CD4-positive, CD25-positive, alpha-beta regulatory T cell (primary cell): ENCODE measurements around the gene PTGDR. TPM values are rescaled to one million over a fixed set of nuclear protein-coding genes. Genes with fewer than 3 reads are reported as not detected.

Experiments
- ATAC-seq, 2 donors: fragments of 150-1000 bp; cut with Tn5 transposase; one replicate each; pipeline ENCODE4 v1.10.0; 2021; ENCODE audit warnings: low read depth in 2 of 2, moderate number of reproducible peaks in 2 of 2, moderate library complexity in 1 of 2
- DNase-seq, 3 donors: peaks; one replicate each; pipeline versions ENCODE4 v3.0.0 to v3.0.0-alpha.2; 2012 to 2022; ENCODE audit warnings: mixed read lengths in 1 of 3
- H3K27ac ChIP-seq: one replicate; pipeline ENCODE4 v1.7.0; 2013; ENCODE audit warnings: mild to moderate bottlenecking, low read length; ENCODE audit not compliant: insufficient read depth, poor library complexity, severe bottlenecking
- H3K27me3 ChIP-seq: one replicate; pipeline ENCODE4 v1.7.0; 2013; ENCODE audit warnings: low read length; ENCODE audit not compliant: control insufficient read depth, insufficient read depth
- H3K36me3 ChIP-seq: one replicate; pipeline ENCODE4 v1.7.0; 2013; ENCODE audit warnings: mild to moderate bottlenecking, low read length, moderate library complexity; ENCODE audit not compliant: control insufficient read depth, insufficient read depth
- H3K4me1 ChIP-seq: 2 replicates; pipeline ENCODE4 v1.7.0; 2013; ENCODE audit warnings: mild to moderate bottlenecking, low read length; ENCODE audit not compliant: insufficient read depth, control insufficient read depth, poor library complexity, severe bottlenecking
- H3K4me3 ChIP-seq: one replicate; pipeline ENCODE4 v1.7.0; 2013; ENCODE audit warnings: low read depth, mild to moderate bottlenecking, low read length, moderate library complexity
- H3K9me3 ChIP-seq, 2 experiments: 1 replicate in 1 of 2; 2 replicates in 1 of 2; pipeline ENCODE4 v1.7.0; 2013; ENCODE audit warnings: low read length in 2 of 2, mild to moderate bottlenecking in 1 of 2, moderate library complexity in 1 of 2; ENCODE audit not compliant: control insufficient read depth in 2 of 2
- H3K27ac Mint-ChIP-seq, 3 donors: one replicate each; pipeline ENCODE4 v1.8.0; 2020 to 2022; ENCODE audit warnings: mild to moderate bottlenecking in 3 of 3, mixed read lengths in 3 of 3, moderate library complexity in 2 of 3
- H3K27me3 Mint-ChIP-seq: one replicate; pipeline ENCODE4 v1.8.0; 2022; ENCODE audit warnings: mild to moderate bottlenecking, mixed read lengths
- H3K36me3 Mint-ChIP-seq: one replicate; pipeline ENCODE4 v1.8.0; 2020; ENCODE audit warnings: mixed read lengths
- H3K4me1 Mint-ChIP-seq, 4 donors: one replicate each; pipeline ENCODE4 v1.8.0; 2020 to 2022; ENCODE audit warnings: mixed read lengths in 4 of 4, mild to moderate bottlenecking in 1 of 4
- H3K4me3 Mint-ChIP-seq, 4 donors: one replicate each; pipeline ENCODE4 v1.8.0; 2020 to 2022; ENCODE audit warnings: mild to moderate bottlenecking in 4 of 4, mixed read lengths in 4 of 4, moderate library complexity in 3 of 4
- H3K9me3 Mint-ChIP-seq, 7 donors: one replicate each; pipeline ENCODE4 v1.8.0; 2020 to 2022; ENCODE audit warnings: mixed read lengths in 7 of 7, mild to moderate bottlenecking in 3 of 7, moderate library complexity in 2 of 7
- polyA plus RNA-seq, 4 donors: library from polyadenylated mRNA; unstranded; fragments of 300-500 nt; fragmentation: Illumina TruSeq; gene quantifications; one replicate each; pipeline ENCODE4 v1.2.3, GENCODE V29; 2021
- total RNA-seq: library from RNA; stranded (reverse); gene quantifications from one replicate; pipeline ENCODE4 v1.2.3, GENCODE V29; 2022

Gene PTGDR
- total and polyA plus RNA-seq, 5 donors from 2014 or later, result 0.07 to 0.22 (median 0.12) TPM; not detected in 2

- Histone ChIP-seq H3K27me3 (peaks cover 31% of the 10 kb centered on the region), H3K27ac (no peak overlapping the region), H3K36me3 (no peaks in the 10 kb centered on the region), H3K4me3 (no peak overlapping the region), H3K9me3 (no peaks in the 10 kb centered on the region), H3K4me1 (peaks cover 13% of the 10 kb centered on the region)
- H3K27me3 Mint-ChIP-seq, result peaks cover 73% of the 10 kb centered on the region
- DNase-seq (peak in 1 of 3 donors; percentile 52), ATAC-seq (no peak)
- H3K27ac Mint-ChIP-seq, result peak overlapping the region in 1 of 3 donors; percentile 39
- H3K4me1 Mint-ChIP-seq, result peaks cover 0 to 15% (median 10%) of the 10 kb centered on the region in 4 donors
- peaks cover 0 to 5% (median 0%) of the 10 kb centered on the region in 7 donors for H3K9me3 Mint-ChIP-seq
- no peaks in the 10 kb centered on the region for H3K36me3 Mint-ChIP-seq
- H3K4me3 Mint-ChIP-seq, result peak overlapping the region in 1 of 4 donors; percentile 47
Measured at GRCh38 chr14:52272375-52272774, 4.9 kb downstream of the PTGDR start.

GRCh38 chr14:52275372-52275771 lies 7.9 kb downstream of the PTGDR start:
- ATAC-seq (no peak), DNase-seq (no peak)
- Histone ChIP-seq H3K36me3 (no peaks in the 10 kb centered on the region), H3K4me1 (no peaks in the 10 kb centered on the region), H3K4me3 (no peak overlapping the region), H3K9me3 (no peaks in the 10 kb centered on the region), H3K27me3 (peaks cover 17% of the 10 kb centered on the region), H3K27ac (no peak overlapping the region)
- Mint-ChIP-seq H3K27ac (no peak overlapping the region), H3K36me3 (no peaks in the 10 kb centered on the region), H3K9me3 (peaks cover 0 to 5% (median 0%) of the 10 kb centered on the region in 7 donors), H3K4me3 (no peak overlapping the region), H3K4me1 (peaks cover 0 to 5% (median 0%) of the 10 kb centered on the region in 4 donors), H3K27me3 (peaks cover 44% of the 10 kb centered on the region)

- Histone ChIP-seq H3K4me1 (no peaks in the 10 kb centered on the region), H3K9me3 (no peaks in the 10 kb centered on the region), H3K36me3 (no peaks in the 10 kb centered on the region), H3K27ac (no peak overlapping the region), H3K27me3 (peaks cover 13% of the 10 kb centered on the region), H3K4me3 (no peak overlapping the region)
- H3K27me3 Mint-ChIP-seq, result peaks cover 34% of the 10 kb centered on the region
- H3K9me3 Mint-ChIP-seq, result peaks cover 0 to 2% (median 0%) of the 10 kb centered on the region in 7 donors
- H3K4me1 Mint-ChIP-seq, result peaks cover 0 to 6% (median 0%) of the 10 kb centered on the region in 4 donors
- H3K4me3 Mint-ChIP-seq, result no peak overlapping the region
- ATAC-seq (no peak), DNase-seq (no peak)
- no peak overlapping the region for H3K27ac Mint-ChIP-seq
- no peaks in the 10 kb centered on the region for H3K36me3 Mint-ChIP-seq
Measured at GRCh38 chr14:52277552-52277951, 10.1 kb downstream of the PTGDR start.

GRCh38 chr14:52279408-52279807 lies 11.9 kb downstream of the PTGDR start:
- no peak for ATAC-seq
- Histone ChIP-seq H3K36me3 (no peaks in the 10 kb centered on the region), H3K27me3 (peaks cover 13% of the 10 kb centered on the region), H3K4me1 (no peaks in the 10 kb centered on the region), H3K27ac (no peak overlapping the region), H3K9me3 (no peaks in the 10 kb centered on the region), H3K4me3 (no peak overlapping the region)
- no peak overlapping the region for H3K4me3 Mint-ChIP-seq
- DNase-seq, result no peak
- no peaks in the 10 kb centered on the region for H3K36me3 Mint-ChIP-seq
- peaks cover 0 to 4% (median 0%) of the 10 kb centered on the region in 7 donors for H3K9me3 Mint-ChIP-seq
- H3K27me3 Mint-ChIP-seq, result peaks cover 28% of the 10 kb centered on the region
- no peak overlapping the region for H3K27ac Mint-ChIP-seq
- H3K4me1 Mint-ChIP-seq, result peaks cover 0 to 5% (median 0%) of the 10 kb centered on the region in 4 donors

GRCh38 chr14:52283099-52283498 lies 15.6 kb downstream of the PTGDR start:
- Mint-ChIP-seq H3K4me3 (no peak overlapping the region), H3K27ac (no peak overlapping the region), H3K27me3 (peaks cover 33% of the 10 kb centered on the region), H3K36me3 (no peaks in the 10 kb centered on the region), H3K4me1 (peaks cover 10 to 18% (median 11%) of the 10 kb centered on the region in 4 donors), H3K9me3 (peaks cover 0 to 6% (median 0%) of the 10 kb centered on the region in 7 donors)
- Histone ChIP-seq H3K36me3 (no peaks in the 10 kb centered on the region), H3K9me3 (no peaks in the 10 kb centered on the region), H3K4me3 (no peak overlapping the region), H3K27ac (no peak overlapping the region), H3K4me1 (peaks cover 3% of the 10 kb centered on the region), H3K27me3 (peaks cover 13% of the 10 kb centered on the region)
- ATAC-seq (no peak), DNase-seq (no peak)

GRCh38 chr14:52286661-52287649 lies 19.5 kb downstream of the PTGDR start:
- Histone ChIP-seq H3K27ac (no peak overlapping the region), H3K36me3 (no peaks in the 10 kb centered on the region), H3K27me3 (peaks cover 11% of the 10 kb centered on the region), H3K9me3 (no peaks in the 10 kb centered on the region), H3K4me1 (peaks cover 3% of the 10 kb centered on the region), H3K4me3 (no peak overlapping the region)
- ATAC-seq (no peak), DNase-seq (peak in 1 of 3 donors; percentile 72)
- H3K27ac Mint-ChIP-seq, result no peak overlapping the region
- H3K9me3 Mint-ChIP-seq, result peaks cover 0 to 6% (median 0%) of the 10 kb centered on the region in 7 donors
- peaks cover 30% of the 10 kb centered on the region for H3K27me3 Mint-ChIP-seq
- no peaks in the 10 kb centered on the region for H3K36me3 Mint-ChIP-seq
- H3K4me3 Mint-ChIP-seq, result no peak overlapping the region
- H3K4me1 Mint-ChIP-seq, result peaks cover 10 to 12% (median 11%) of the 10 kb centered on the region in 4 donors

- no peak overlapping the region for H3K27ac Mint-ChIP-seq
- H3K4me1 Mint-ChIP-seq, result peaks cover 17 to 23% (median 19%) of the 10 kb centered on the region in 4 donors
- H3K36me3 Mint-ChIP-seq, result no peaks in the 10 kb centered on the region
- ATAC-seq (no peak), DNase-seq (no peak)
- Histone ChIP-seq H3K9me3 (no peaks in the 10 kb centered on the region), H3K4me3 (no peak overlapping the region), H3K4me1 (peaks cover 8% of the 10 kb centered on the region), H3K27me3 (peaks cover 2% of the 10 kb centered on the region), H3K27ac (no peak overlapping the region), H3K36me3 (no peaks in the 10 kb centered on the region)
- peaks cover 17% of the 10 kb centered on the region for H3K27me3 Mint-ChIP-seq
- no peak overlapping the region for H3K4me3 Mint-ChIP-seq
- H3K9me3 Mint-ChIP-seq, result no peaks in the 10 kb centered on the region
Measured at GRCh38 chr14:52296378-52296777, 28.9 kb downstream of the PTGDR start.
